Anterior cingulate cortex (tissue), 58 donors: Measurements from ENCODE around the gene TRIL.

Experiments used
- DNase-seq, 58 donors: peaks; one replicate each; lab custom pipeline; 2025; lab: John Stamatoyannopoulos, UW

Gene TRIL

DNA sequence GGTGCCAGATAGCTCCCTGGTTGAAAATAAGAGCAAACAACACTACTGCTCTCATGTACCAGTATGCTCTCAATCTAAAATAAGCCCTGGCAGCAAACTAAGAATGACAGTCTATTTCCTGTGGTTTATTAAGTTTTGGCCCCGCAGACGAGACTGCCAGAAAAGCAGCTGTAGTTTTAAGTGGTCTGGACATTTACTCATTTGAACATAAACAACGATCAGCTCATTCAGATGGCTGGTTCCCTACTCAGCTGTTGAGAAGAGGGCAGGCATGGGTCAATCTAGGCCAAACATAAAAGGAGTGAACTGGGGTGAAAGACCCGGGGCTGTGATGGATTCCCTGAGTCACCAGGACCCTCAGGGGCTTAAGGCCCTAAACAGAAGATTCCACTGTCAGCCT, 4.5 kb downstream of the TRIL start:
- DNase-seq: no peak

DNA sequence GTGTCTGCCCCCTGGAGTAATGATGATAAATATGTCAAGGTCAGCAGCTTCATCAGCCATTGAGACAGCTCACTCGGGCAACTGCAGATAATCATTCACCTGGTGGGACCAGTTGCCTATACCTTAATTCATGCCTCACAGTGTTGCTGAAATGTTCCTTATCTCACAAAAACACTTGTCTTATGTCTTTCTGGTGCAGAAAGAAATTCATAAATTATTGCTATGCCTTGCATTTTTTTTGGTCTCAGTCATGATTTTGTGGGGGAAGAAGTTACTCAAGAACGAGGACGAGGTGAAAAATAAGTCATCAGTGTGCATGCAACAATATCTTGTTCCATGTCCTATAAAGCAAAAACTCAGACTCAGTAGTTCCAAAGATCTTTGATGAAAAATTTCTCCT, 16.0 kb downstream of the TRIL start:
- no peak for DNase-seq

DNA sequence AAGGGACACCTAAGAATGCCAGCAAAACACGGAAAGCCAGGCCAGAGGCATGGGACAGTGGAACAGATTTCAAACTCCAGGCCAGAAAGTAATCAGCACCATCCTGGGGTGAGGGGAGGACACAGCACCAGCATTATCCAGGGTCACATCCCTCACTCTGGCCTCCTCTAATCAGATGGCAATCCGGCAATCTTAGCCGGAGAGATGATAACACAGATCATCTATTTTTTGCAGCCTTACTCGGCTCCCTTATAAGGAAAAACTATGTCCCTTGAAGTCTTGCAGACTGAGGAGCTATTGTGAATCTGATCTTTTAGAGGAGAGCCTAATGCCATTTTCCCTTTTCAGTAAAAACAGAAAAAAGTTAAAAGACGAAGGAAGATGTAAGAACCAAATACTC, 16.5 kb downstream of the TRIL start:
- no peak for DNase-seq

DNA sequence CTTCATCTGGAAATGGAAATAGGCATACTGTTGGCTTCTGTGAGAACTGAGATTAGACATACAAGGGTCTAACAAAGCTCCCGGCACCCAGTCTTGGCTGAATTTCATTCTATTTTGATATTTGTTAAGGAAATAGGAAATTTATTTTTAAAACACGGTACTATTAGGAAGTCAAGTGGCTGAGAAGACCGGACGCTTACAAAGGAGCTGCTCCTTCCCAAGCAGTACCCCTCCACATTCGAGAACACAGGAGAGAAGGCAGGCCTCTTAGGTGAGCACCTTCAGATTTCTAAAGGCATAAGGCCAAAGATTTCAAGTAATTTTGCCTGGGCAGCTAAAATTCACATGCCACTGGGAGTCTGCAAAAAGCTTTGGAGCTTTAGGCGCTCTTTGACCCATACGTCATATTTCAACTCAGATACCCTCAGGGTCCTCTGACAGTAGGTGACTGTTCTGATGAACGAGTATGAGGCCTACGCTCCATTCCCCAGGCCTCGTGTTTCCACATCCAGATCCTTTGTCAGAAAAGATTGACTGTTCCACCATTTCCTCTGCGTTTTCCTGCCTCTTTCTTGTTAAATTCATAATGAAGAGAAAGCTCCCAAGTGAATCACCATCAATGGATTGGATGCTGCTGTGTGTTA, 17.3 kb downstream of the TRIL start:
- no peak for DNase-seq

DNA sequence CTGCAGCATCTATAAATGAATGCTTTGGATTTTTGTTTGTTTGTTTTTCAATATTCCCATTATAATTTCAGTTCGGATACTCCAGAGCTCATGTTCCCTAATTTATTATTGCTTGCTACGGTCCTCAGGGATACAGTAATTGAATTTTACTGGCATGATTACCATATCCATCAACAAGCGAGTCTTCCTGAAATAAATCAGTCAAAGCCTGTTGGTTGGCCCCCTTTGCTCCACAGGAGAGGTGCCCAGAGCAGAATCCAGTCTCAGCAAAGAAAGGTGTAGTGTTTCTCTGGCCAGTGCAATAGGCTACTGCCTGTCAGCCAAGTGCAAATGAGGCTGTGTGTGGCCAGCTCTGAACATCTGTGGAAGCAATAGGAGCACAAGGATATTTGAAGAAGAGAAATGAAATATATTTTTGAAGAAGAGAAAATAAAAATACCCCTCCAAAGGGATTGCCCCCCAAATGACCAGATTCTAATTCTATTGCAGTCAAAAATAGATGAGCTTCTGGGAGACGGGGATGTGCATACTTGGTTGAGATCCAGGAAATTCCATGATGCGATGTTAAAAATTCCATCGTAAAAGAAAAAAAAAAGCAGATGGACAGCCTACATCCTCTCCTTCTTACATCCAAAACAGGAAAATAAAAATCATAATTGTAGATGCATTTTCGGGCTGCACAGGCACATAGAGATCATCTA, 18.1 kb downstream of the TRIL start:
- no peak for DNase-seq

DNA sequence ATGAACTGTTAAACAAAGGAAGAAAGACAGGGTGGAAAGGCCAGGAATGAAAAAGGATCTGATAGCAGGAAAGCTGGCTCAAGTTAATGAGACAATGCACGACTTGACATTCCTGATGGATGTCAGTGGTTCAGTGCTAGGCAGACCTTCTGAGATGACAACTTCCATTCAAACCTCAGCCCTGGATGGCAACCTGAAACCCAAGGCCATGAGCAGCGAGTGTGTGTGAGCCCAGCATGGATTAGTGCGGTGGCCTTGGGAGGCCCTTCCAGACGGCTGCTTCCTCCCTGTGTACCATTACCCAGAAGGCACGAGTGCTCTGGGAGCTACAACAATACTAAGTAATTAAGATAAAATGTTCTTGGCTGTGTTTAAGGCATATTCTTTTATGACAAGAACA, 18.8 kb downstream of the TRIL start:
- DNase-seq: no peak

DNA sequence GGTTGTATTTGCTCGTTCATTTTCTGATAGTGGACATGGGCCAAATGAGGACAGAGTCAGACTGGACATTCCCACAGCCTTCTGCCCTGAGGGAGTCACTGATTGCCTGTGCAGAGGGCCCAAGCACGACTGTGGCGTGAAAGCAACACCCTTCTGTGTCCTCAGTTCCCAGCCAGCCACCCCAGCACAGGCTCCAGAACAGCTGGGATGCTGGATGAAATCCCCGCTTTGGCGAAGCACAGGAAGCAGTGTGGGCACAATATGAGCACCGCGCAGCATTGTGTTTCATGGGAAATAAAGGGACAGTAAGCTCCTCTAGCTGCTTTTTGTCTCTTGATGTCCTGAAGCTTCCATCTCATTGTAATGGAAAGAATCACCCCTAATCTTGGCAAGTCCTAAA, 20.5 kb downstream of the TRIL start:
- no peak for DNase-seq

DNA sequence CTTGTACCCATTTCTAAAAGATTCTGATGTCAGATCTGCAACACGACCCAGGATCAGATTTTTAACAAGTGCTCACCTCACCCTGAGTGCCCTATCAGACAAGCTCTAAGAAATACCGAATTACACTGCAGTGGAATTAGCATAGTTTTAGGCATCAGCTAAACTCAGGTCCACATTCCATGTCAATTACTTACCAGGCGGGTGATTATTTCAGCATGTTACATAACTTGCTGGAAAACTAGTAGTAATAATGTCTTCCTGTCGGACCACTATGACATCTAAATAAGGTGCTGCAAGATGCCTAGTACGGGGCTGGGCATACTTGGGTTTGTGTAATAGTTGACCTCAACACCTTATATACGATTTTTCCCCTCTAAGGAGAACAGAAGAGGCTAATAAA, 21.0 kb downstream of the TRIL start:
- no peak for DNase-seq

DNA sequence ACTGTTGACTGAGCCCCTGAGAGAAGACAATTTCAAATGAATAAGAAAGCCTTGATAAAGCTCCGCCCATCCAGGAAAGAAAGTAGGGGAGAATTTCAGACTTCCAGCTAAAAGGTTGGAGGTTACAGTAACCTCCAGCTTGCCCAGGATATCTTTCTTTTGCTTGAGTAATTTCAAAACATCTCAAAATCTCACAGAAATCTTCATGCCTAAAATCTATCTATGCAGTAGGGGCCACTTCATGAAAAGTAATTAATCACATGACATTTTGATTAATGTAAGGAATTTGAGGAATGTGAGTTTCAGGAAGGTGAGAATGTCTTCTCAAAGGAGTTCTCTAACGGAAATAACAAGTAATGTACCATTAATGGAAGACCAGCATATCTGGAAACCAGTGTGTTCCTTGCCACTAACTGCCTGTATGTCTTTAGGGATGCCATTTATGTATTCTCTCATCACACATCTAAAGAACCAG, 24.2 kb downstream of the TRIL start:
- DNase-seq: no peak

DNA sequence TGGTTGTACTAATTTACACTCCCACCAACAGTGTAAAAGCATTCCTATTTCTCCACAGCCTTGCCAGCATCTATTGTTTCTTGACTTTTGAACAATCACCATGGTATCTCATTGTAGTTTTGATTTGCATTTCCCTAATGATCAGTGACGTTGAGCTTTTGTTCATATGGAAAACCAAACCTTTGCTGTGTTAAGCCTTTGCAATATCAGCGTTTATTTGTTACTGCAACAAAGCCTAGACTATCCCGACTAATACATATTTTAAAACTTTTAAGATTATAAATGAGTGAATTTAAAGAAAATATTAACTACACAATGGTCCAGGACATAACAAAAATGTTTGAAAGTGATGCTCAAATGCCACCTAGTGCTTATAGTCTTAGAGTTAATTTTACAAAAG, 26.6 kb downstream of the TRIL start:
- DNase-seq: no peak

DNA sequence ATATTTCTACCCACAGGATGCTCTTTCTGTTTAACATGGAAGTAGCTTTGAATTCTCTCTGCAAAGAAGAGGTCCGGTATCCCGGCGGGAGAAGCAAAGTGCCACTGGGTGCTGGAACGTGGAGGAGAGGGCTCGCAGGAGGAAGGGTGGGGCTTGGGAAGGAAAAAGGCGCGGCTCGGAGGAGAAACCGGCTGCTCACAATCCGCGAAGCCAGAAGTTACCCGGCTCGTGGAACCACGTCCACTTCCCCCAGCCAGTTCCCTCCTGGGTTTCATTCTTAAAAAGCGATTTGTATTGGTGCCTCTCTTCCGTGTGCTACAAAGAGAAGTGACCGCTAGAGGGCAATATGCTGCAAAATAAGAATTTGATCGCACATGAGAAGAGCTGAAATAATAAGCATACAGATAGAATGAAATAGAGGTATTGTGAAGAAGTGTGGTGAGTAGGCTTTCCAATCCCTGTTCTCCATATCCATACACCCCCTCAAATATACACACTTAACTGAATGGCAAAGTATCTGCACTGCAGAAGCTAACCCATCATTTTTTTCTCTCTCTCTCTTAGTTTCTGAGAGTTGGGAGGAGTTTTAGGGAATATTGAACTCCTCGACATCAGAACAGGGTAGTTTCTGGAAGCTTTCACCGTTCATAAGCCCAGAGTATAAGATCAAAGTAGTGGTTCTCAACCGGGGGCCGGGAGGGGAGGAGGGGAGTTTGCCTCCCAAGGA, 31.1 kb downstream of the TRIL start:
- DNase-seq: peak in 56 of 58 donors; percentile 7 to 85 (median 40)

DNA sequence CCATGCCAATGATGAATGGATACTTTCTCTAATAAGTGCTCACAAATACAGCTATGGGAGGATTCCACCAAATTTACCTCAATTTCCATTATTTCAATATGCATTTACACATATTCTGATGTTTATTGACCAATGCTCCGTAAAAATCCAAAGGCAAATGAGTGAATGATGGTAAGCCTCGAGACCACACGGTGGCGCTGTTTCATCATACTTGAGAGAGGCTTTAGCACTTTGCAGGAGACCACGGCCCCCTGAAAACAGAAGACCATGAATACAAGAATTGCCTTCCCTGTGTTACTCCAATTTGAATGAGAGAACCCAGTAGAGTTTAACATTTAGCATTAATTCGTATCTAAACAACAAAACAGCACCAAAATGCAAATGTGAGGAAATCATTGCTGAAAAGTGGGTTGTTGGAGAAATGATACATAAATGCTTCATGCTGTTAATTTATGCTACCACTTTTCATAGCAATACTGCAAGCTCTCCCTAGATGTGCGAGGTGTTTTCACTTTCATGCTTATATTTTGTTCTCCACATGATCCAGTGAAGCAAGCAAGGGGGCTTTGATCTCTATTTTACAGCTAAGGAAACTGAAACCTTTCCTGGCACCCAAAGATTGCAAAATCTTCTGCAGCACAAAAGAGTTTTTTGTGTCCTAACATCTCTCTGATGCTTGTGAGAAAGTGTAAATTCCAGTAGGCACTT, 35.4 kb downstream of the TRIL start:
- peak in 50 of 58 donors; percentile 3 to 82 (median 41) for DNase-seq

DNA sequence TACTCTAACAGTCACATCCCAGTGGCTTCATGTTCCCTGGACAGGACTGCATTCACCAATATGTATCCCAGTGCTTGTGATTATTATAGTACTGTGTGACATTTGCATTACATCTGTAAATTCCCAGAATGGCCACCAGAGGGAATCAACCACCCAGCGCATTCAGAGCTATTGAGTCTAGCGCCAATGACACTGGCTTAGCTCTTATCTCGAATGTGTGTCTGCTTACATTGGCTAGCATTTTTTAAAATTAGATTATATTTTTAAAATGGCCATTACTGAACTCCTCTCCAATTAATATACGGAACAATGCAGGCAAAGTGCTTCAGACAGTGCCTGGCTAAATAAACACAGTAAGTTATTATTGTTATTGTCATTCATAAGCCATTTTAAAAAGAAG, 36.3 kb downstream of the TRIL start:
- peak in 38 of 58 donors; percentile 3 to 79 (median 26) for DNase-seq

DNA sequence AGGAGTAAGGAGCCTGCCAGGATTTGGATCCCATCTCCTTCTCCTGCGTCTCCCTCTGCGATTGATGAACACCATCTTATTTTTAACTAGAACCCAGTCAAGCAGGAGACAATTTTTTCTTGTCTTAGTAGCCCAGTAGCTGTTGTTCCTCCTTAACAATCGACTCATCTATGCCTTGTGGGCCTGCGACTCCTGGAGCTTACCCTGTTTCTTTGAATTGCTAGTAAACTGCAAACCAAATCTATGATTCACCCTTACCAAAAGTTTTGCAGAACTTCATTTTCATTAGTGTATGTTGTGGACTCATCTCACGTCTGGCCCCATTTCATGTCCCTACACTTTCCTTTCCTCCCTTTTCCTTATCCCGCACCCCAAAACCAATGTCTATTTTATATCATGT, 37.7 kb downstream of the TRIL start:
- DNase-seq: no peak

DNA sequence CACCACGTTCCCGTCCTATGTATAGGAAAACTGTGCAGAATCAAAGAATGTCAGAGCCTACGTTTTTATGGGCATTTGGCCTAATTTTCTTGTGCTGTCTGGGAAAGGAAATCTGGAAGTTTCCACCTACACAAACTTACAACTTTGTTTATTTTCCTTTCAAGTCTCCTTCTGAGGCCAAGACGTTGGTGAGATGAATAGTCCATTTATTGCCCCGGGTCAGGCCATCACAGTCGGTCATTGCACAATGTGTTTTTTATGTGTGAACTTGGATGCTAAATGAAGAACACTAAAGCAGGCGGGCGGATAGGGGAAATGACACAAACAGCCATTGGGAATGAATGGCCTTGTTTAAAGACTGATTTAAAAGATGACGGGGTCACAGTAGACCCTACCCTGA, 38.6 kb downstream of the TRIL start:
- DNase-seq: peak in 12 of 58 donors; percentile 3 to 52 (median 14)

DNA sequence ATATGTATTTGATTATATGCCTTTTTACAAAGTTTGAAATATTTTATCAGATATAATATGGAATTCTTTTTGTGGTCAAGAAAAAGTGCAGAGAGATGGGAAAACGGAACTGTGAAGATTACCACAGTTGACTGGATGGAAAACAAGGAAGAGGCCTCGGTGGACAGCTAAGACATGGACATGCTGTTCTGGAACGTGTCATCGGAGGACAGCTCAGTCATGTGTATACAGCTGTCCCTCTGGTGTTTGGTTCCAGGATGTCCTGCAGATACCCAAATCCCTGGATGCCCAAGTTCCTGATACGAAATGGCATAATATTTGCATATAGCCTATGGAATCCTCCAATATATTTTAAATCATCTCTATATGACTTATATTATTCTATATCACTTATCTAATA, 49.4 kb downstream of the TRIL start:
- no peak for DNase-seq

DNA sequence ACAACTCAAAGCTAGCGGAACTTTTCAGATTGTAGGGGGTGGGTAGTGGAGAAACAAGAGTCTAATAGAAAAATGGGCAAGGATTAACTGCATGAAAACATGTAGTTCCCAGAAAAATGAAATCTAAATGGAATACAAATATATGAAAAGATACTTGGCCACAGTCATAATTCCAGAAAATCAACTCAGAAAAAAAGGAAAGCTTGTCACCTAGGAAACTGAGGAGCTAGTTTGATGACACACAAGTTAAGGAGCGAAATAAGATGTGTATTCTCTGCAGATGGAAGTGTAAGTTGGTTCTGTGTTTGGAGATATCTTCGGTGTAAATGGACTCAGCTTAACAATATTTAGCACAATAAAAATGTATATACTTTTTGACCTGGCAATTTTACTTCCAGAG, 52.7 kb downstream of the TRIL start:
- DNase-seq: peak in 1 of 58 donors; percentile 9

DNA sequence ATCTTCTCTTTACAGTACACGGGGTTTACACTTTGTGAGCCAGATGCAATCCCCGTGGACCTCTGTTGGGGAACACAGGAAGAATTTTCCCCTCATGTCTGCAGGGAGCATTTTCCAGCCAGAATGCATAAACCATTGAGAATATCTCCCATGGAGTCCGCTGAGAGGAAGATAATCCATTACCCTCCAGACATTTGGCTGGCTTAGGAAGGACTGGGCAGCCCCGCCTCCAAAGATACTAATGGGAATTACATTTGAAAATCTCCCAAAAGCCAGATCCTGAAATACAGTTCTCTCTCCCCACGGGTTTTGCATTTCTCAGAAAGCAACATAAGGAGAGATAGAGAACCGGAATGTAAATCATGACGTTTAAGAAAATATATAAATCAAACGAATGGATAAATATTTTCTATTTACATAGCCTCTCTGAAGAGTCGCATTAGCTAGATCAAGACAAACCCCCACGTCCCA, 53.5 kb downstream of the TRIL start:
- DNase-seq: no peak

DNA sequence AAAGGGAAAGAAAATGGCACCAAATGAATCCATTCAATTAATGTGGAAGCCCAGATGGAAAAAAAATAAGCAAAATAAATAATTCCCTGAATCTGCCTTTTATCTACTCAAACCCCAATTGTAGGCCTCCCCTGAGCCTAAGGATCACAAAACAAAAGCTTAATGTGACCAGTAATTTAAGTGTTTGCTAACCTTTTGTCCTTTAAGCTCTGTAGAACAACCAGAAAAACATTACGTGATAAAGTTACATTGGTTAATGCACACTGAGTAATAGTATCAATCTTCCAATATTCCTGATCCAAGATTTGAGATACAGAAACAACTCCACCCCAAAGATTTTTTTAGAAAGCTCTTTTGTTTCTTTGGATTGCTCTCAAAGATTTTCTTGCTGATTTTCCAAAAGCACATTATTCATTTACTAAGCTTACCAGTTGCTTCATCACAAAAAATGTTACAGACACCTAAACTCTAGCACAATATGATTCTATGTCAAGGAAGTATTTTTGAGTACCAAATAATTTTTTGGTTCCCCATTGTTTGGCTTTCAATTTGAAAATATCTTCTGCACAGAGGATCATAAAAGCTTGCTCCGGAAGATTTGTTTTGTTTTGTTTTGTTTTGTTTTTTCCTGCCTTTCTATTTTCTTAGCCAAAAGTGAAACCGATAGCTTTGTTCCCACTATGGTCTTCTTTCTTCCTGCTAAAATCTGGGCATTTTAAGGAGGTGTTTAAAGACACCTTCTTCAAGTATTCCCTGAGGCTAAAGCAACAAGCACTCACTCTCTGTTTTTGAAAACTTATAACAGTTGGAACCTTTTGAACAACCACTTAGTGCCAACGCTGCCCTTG, 54.2 kb downstream of the TRIL start:
- no peak for DNase-seq
